ENCODE data around the gene ATXN10. TPM values are rescaled to one million over a fixed set of nuclear protein-coding genes. Genes with fewer than 3 reads are reported as not detected.

ATXN10 gene
- total and polyA plus RNA-seq, 2 donors (not counting 1 experiment from before 2014, with no cell fraction given), result 164 to 350 TPM

DNA sequence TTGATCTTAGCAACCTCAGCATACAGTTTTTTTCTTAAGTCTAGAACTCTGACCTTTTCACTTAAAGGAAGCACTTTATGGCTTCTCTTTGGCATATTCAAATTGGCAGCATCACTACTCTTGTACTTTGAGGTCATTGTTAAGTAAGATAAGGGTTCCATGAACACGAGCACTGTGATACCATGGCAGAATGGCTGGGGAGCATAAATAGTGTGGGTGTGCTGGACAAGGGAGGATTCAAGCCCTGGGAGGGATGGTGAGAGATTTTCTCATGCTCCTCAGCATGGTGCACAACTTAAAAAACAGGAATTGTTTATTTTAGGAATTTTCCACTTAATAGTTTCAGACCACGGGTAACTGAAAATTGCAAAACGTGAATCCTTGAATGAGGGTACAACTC lies 111.4 kb downstream of the ATXN10 start:
- Histone ChIP-seq H3K79me2 (ENCODE audit: control insufficient read depth, insufficient read depth, low read length) (peaks cover 2% of the 10 kb centered on the region), H3K27ac (ENCODE audit: insufficient read depth, low read length) (no peak overlapping the region), H3K4me1 (ENCODE audit: control insufficient read depth, extremely low read depth, insufficient read depth, low read length) (peaks cover 22% of the 10 kb centered on the region), H4K20me1 (ENCODE audit: control insufficient read depth, extremely low read depth, insufficient read depth, low read length) (no peaks in the 10 kb centered on the region), H2AFZ (ENCODE audit: low read length) (no peak overlapping the region), H3K4me2 (ENCODE audit: extremely low read depth, insufficient read depth, low read length) (no peak overlapping the region), H3K36me3 (ENCODE audit: control insufficient read depth, insufficient read depth, low read length) (peaks cover 1% of the 10 kb centered on the region), H3K9me3 (ENCODE audit: control insufficient read depth, insufficient read depth, low read depth, low read length) (no peaks in the 10 kb centered on the region), H3K9ac (ENCODE audit: insufficient read depth, low read length) (no peak overlapping the region), H3K27me3 (ENCODE audit: control insufficient read depth, insufficient read depth, low read length) (no peaks in the 10 kb centered on the region), H3K4me3 (replicated peaks in 1 of 4; ENCODE audit: control extremely low read depth in 1 of 4, insufficient read depth in 1 of 4, low read depth in 3 of 4, low read length in 4 of 4) (no peak overlapping the region)
- TF ChIP-seq CTCF (conservative IDR thresholded peaks at IDR 0.05 in 1 of 2, IDR thresholded peaks at IDR 0.05 in 1 of 2; ENCODE audit: low read depth in 1 of 2, low read length in 2 of 2) (no peak), EZH2 (IDR thresholded peaks at IDR 0.05; ENCODE audit: low read length, missing control alignments) (no peak)
- no peak for DNase-seq (ENCODE audit: low read depth in 2 of 2)

DNA sequence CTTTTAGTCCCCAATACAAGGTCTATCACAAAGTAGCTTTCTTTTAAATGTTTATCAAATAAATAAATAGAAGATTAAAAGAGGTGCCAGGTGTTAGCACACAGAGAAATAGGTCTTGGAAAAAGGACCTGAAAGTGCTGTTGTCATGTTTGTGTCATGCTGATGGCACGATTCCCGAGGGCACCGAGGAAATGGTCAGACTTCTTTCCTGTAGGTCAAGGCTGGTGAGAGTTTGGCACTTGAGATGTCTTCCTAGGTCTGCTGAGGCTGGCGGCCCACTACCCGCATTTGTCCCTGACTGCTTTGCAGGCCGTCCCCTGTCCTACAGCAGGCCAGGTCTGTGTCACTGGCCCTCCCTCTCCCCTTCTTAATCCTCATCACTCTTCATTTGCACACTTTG lies 112.1 kb downstream of the ATXN10 start:
- Histone ChIP-seq H2AFZ (ENCODE audit: low read length) (no peak overlapping the region), H3K9me3 (ENCODE audit: control insufficient read depth, insufficient read depth, low read depth, low read length) (no peaks in the 10 kb centered on the region), H3K4me2 (ENCODE audit: extremely low read depth, insufficient read depth, low read length) (no peak overlapping the region), H3K36me3 (ENCODE audit: control insufficient read depth, insufficient read depth, low read length) (peaks cover 1% of the 10 kb centered on the region), H3K27ac (ENCODE audit: insufficient read depth, low read length) (no peak overlapping the region), H3K27me3 (ENCODE audit: control insufficient read depth, insufficient read depth, low read length) (no peaks in the 10 kb centered on the region), H3K4me1 (ENCODE audit: control insufficient read depth, extremely low read depth, insufficient read depth, low read length) (peaks cover 22% of the 10 kb centered on the region), H4K20me1 (ENCODE audit: control insufficient read depth, extremely low read depth, insufficient read depth, low read length) (no peaks in the 10 kb centered on the region), H3K79me2 (ENCODE audit: control insufficient read depth, insufficient read depth, low read length) (peaks cover 2% of the 10 kb centered on the region), H3K9ac (ENCODE audit: insufficient read depth, low read length) (no peak overlapping the region), H3K4me3 (replicated peaks in 1 of 4; ENCODE audit: control extremely low read depth in 1 of 4, insufficient read depth in 1 of 4, low read depth in 3 of 4, low read length in 4 of 4) (no peak overlapping the region)
- TF ChIP-seq CTCF (conservative IDR thresholded peaks at IDR 0.05 in 1 of 2, IDR thresholded peaks at IDR 0.05 in 1 of 2; ENCODE audit: low read depth in 1 of 2, low read length in 2 of 2), result no peak
- TF ChIP-seq EZH2 (IDR thresholded peaks at IDR 0.05; ENCODE audit: low read length, missing control alignments), result no peak
- no peak for DNase-seq (ENCODE audit: low read depth in 2 of 2)

GRCh38 chr22:45784357-45785277 lies 113.0 kb downstream of the ATXN10 start:
- H2AFZ ChIP-seq (ENCODE audit: low read length), result no peak overlapping the region
- H3K4me3 ChIP-seq (replicated peaks in 1 of 4; ENCODE audit: control extremely low read depth in 1 of 4, insufficient read depth in 1 of 4, low read depth in 3 of 4, low read length in 4 of 4), result no peak overlapping the region
- no peak for DNase-seq (ENCODE audit: low read depth in 2 of 2)
- H3K27ac ChIP-seq (ENCODE audit: insufficient read depth, low read length), result no peak overlapping the region
- H3K36me3 ChIP-seq (ENCODE audit: control insufficient read depth, insufficient read depth, low read length), result no peaks in the 10 kb centered on the region
- H3K9me3 ChIP-seq (ENCODE audit: control insufficient read depth, insufficient read depth, low read depth, low read length), result no peaks in the 10 kb centered on the region
- H3K4me2 ChIP-seq (ENCODE audit: extremely low read depth, insufficient read depth, low read length), result no peak overlapping the region
- peaks cover 22% of the 10 kb centered on the region for H3K4me1 ChIP-seq (ENCODE audit: control insufficient read depth, extremely low read depth, insufficient read depth, low read length)
- TF ChIP-seq CTCF (conservative IDR thresholded peaks at IDR 0.05 in 1 of 2, IDR thresholded peaks at IDR 0.05 in 1 of 2; ENCODE audit: low read depth in 1 of 2, low read length in 2 of 2) (no peak), EZH2 (IDR thresholded peaks at IDR 0.05; ENCODE audit: low read length, missing control alignments) (no peak)
- H3K79me2 ChIP-seq (ENCODE audit: control insufficient read depth, insufficient read depth, low read length), result peaks cover 2% of the 10 kb centered on the region
- H4K20me1 ChIP-seq (ENCODE audit: control insufficient read depth, extremely low read depth, insufficient read depth, low read length), result no peaks in the 10 kb centered on the region
- H3K9ac ChIP-seq (ENCODE audit: insufficient read depth, low read length), result no peak overlapping the region
- no peaks in the 10 kb centered on the region for H3K27me3 ChIP-seq (ENCODE audit: control insufficient read depth, insufficient read depth, low read length)

All from fibroblast of lung (primary cell).